Activated T-helper 17 cell treated with anti-CD3 and anti-CD28 coated beads, Interleukin-2, amount 50 U/mL, for 72 hours (primary cell): ENCODE data around the gene SRRT. TPM values are rescaled to one million over a fixed set of nuclear protein-coding genes. Genes with fewer than 3 reads are reported as not detected.
A peak's percentile ranks its signal among the peaks of the same experiment; 100 is the strongest.

ENCODE experiments used
- ATAC-seq: fragments of 150-1000 bp; cut with Tn5 transposase; replicated peaks from 2 replicates; pipeline ENCODE4 v1.10.0; 2021; ENCODE audit warnings: mild to moderate bottlenecking, moderate library complexity
- H3K27ac Mint-ChIP-seq: one replicate; pipeline ENCODE4 v1.8.0; 2022; ENCODE audit warnings: mixed read lengths
- H3K27me3 Mint-ChIP-seq: one replicate; pipeline ENCODE4 v1.8.0; 2022; ENCODE audit warnings: mixed read lengths
- H3K36me3 Mint-ChIP-seq: one replicate; pipeline ENCODE4 v1.8.0; 2022; ENCODE audit warnings: low read depth, mild to moderate bottlenecking, mixed read lengths
- H3K4me1 Mint-ChIP-seq: one replicate; pipeline ENCODE4 v1.8.0; 2022; ENCODE audit warnings: mixed read lengths
- H3K4me3 Mint-ChIP-seq: one replicate; pipeline ENCODE4 v1.8.0; 2022; ENCODE audit warnings: mild to moderate bottlenecking, mixed read lengths
- H3K9me3 Mint-ChIP-seq: one replicate; pipeline ENCODE4 v1.8.0; 2022; ENCODE audit warnings: mixed read lengths
- total RNA-seq, 2 donors: library from RNA; stranded (reverse); gene quantifications; one replicate each; pipeline ENCODE4 v1.2.3, GENCODE V29; 2022

Gene SRRT
- total RNA-seq, 2 donors from 2014 or later: 208 to 255 TPM

DNA sequence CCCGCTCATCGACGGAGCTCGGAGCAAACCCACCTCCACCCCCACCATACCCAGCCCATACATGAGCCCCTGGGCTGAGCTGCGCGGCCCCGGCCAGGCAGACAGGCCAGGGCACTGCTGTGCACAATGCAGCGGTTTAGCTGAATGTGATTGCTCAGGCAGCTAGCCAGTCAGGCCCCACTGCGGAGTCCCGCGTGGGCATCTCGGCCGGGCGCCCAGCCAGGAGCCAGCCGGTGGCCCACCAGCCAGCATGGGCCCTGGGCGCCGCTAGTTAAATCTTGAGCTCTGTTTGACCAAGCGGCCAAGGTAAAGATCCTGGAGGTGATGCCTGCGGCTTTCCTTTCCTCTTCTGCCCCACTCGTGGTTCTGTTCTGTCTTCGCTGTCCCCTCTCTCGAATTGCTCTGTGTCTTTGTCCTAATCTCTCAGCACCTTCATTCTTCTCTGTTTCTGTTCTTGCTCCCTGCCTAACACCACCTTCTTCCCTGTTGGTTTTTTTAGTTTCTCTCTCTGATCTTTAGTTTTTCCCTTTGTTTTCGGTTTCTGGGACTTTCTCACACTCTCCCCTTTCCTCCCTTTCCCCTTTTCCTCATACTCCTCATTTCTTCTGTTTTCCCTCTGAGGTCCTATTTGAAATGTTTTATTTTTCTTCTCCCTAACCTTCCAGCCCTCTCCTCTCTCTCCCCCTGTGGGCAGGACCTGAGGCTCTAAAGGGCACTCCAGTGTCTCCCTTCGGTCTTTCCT lies 8.1 kb downstream of the SRRT start:
- Mint-ChIP-seq H3K4me1 (peaks cover 49% of the 10 kb centered on the region), H3K36me3 (peaks cover 100% of the 10 kb centered on the region), H3K4me3 (no peak overlapping the region), H3K9me3 (no peaks in the 10 kb centered on the region), H3K27ac (peak overlapping the region; percentile 31), H3K27me3 (no peaks in the 10 kb centered on the region)
- ATAC-seq: no peak

DNA sequence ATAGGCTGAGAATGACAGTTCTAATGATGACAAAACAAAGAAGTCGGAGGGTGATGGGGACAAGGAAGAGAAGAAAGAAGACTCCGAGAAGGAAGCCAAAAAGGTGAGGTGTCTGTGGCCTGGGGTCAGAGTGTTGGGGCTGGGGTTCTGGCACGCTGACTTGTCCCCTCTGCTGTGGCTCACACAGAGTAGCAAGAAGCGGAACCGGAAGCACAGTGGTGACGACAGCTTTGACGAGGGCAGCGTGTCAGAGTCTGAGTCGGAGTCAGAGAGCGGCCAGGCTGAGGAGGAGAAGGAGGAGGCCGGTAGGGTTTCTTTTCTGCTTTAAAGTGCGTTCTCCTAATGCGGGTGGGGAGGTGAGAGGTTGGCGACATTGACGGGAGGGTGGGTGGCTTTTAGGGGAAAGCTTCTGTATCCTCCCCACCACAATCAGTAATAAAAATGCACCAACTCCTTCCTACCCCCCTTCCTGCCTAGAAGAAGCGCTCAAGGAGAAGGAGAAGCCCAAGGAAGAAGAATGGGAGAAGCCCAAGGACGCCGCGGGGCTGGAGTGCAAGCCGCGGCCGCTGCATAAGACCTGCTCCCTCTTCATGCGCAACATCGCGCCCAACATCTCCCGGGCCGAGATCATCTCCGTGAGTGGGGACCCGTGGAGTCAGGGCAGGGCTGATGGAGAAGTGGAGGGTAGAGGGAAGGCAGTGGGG lies 10.0 kb downstream of the SRRT start:
- Mint-ChIP-seq H3K27ac (peak overlapping the region; percentile 58), H3K36me3 (peaks cover 90% of the 10 kb centered on the region), H3K27me3 (no peaks in the 10 kb centered on the region), H3K4me3 (peak overlapping the region; percentile 47), H3K4me1 (peaks cover 52% of the 10 kb centered on the region), H3K9me3 (no peaks in the 10 kb centered on the region)
- no peak for ATAC-seq

DNA sequence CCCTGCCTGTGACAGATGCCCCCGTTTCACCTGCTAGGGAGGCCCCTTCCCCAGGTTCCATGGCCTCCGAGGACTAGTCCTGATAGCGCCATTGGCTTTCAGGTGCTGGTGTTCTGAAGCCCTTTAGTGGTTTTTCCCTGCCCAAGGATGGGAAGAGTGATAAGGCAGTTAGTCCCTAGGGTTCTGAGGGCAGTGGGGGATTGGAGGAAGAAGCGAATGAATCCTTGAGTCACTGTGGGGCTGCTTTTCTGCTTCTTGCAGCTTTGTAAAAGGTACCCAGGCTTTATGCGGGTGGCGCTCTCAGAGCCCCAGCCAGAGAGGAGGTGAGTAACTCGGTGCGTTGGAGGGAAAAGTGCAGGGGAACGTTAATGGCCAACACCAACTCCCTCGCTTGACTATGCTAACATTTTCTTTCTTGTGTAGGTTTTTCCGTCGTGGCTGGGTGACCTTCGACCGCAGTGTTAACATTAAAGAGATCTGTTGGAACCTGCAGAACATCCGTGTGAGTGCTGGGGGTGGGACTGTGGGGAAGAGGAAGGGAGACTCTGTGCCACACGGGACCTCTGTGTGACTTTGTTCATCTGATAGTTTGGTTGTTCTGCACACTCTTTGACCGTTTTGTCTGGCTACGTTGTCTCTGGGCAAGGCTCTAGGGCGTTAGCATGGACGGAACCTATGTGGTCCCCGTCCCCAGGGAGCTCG lies 10.7 kb downstream of the SRRT start:
- Mint-ChIP-seq H3K27me3 (no peaks in the 10 kb centered on the region), H3K27ac (peak overlapping the region; percentile 41), H3K36me3 (peaks cover 83% of the 10 kb centered on the region), H3K4me3 (peak overlapping the region; percentile 47), H3K4me1 (peaks cover 55% of the 10 kb centered on the region), H3K9me3 (no peaks in the 10 kb centered on the region)
- ATAC-seq: no peak

DNA sequence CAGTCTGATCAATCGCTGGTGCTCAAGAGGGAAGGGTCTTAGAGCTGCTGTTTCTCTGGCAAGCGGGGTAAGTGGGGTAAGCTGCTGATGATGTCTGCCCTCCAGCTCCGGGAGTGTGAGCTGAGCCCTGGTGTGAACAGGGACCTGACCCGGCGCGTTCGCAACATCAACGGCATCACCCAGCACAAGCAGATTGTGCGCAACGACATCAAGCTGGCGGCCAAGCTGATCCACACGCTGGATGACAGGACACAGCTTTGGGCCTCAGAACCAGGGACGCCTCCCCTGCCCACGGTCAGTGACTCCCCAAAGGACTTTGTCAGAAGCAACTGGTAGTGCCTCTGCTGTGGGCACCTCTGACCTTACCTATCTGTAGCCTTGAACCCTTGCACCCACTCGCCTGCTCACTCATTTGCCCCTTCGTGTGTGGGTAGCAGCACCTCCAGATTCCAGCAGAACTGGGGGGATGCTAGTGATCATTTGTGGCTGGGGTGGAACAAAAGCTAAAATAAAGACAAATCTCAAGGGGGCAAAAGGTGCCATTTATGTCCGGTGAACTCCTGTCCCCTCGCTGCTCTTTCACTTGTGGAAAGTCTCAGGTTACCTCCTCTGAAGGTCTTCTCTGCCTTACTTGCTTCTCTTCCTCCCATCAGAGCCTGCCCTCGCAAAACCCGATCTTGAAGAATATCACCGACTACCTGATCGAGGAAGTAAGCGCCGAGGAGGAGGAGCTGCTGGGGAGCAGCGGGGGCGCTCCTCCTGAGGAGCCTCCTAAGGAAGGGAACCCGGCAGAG lies 11.4 kb downstream of the SRRT start:
- Mint-ChIP-seq H3K4me3 (peak overlapping the region; percentile 73), H3K27me3 (peaks cover 1% of the 10 kb centered on the region), H3K36me3 (peaks cover 75% of the 10 kb centered on the region), H3K9me3 (no peaks in the 10 kb centered on the region), H3K27ac (peak overlapping the region; percentile 83), H3K4me1 (peaks cover 54% of the 10 kb centered on the region)
- ATAC-seq: no peak

DNA sequence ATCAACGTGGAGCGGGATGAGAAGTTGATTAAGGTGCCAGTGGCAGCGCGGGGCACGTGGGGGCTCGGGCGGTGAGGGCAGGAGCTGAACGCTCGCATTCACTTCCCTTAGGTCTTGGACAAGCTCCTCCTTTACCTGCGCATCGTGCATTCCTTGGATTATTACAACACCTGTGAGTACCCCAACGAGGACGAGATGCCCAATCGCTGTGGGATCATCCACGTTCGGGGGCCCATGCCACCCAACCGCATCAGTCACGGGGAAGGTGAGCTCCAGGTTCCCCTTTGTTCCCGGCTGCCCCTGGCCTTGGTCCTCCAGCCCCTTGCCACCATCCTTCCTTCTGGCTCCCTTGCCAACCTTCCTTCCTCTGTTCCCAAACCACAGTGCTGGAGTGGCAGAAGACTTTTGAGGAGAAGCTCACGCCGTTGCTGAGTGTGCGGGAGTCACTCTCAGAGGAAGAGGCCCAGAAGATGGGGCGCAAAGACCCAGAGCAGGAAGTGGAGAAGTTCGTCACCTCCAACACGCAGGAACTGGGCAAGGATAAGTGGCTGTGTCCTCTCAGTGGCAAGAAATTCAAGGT lies 12.1 kb downstream of the SRRT start:
- H3K27ac Mint-ChIP-seq: peak overlapping the region; percentile 83
- H3K27me3 Mint-ChIP-seq: peaks cover 4% of the 10 kb centered on the region
- peak overlapping the region; percentile 73 for H3K4me3 Mint-ChIP-seq
- ATAC-seq: no peak
- no peaks in the 10 kb centered on the region for H3K9me3 Mint-ChIP-seq
- H3K4me1 Mint-ChIP-seq: peaks cover 51% of the 10 kb centered on the region
- H3K36me3 Mint-ChIP-seq: peaks cover 68% of the 10 kb centered on the region

DNA sequence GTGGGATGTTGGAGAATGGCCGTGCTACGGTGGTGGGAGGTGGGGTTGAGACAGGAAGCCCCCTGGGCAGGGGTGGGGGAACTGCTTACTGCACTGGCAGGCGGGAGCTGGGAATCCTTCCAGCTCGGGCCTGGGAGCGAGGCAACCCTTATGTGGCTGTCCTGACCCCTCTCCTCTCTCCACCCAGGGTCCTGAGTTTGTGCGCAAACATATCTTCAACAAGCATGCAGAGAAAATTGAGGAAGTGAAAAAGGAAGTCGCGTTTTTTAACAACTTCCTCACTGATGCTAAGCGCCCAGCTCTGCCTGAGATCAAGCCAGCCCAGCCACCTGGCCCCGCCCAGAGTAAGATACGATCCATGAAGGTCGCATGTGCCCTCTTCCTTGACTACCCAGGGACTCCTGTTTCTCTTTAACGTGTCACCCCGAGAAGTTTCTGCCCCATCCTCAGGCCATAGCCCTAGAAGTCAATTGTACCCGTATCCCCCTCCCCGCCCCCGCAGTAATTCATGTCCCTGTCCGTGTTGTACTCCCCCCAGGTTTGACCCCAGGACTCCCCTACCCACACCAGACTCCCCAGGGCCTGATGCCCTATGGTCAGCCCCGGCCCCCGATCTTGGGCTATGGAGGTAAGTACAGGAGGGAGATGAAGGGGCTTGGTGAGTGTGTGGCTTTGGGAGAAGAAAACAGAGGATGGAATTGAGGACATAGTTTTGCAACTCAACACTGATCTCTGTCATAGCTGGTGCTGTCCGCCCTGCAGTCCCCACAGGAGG lies 12.8 kb downstream of the SRRT start:
- Mint-ChIP-seq H3K9me3 (no peaks in the 10 kb centered on the region), H3K27me3 (peaks cover 4% of the 10 kb centered on the region), H3K4me1 (peaks cover 51% of the 10 kb centered on the region), H3K27ac (peak overlapping the region; percentile 83), H3K36me3 (peaks cover 62% of the 10 kb centered on the region), H3K4me3 (peak overlapping the region; percentile 73)
- no peak for ATAC-seq

DNA sequence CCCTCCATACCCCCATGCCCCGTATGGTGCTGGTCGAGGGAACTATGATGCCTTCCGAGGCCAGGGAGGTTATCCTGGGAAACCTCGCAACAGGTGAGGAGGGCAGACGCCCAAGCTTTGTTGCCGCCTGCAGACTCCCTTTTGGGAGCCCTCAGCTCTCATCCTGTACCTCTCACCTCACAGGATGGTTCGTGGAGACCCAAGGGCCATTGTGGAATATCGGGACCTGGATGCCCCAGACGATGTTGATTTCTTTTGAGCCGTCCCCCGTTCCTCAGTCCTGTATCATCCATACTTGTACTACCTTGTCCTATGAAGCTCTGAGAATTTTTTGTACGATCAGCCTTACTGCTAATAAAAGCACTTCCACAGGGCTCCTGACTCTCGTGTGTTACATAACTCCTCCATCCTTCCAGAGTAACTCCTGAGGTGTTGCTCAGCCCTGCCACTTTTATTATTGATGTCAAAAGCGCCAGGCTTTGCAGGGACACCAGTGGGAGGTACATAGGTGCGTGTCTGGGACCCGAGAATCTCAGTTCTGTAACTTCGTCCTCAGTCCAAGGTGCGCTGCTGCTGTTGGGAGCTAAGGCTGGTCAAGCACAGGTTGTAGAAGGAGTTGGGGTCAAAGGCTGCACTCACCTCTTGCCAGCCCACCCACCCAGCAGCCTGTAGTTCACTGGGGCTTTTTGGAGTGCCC lies 13.5 kb downstream of the SRRT start:
- no peak for ATAC-seq
- Mint-ChIP-seq H3K27me3 (peaks cover 4% of the 10 kb centered on the region), H3K27ac (peak overlapping the region; percentile 83), H3K4me3 (peak overlapping the region; percentile 73), H3K9me3 (no peaks in the 10 kb centered on the region), H3K4me1 (peaks cover 46% of the 10 kb centered on the region), H3K36me3 (peaks cover 54% of the 10 kb centered on the region)

DNA sequence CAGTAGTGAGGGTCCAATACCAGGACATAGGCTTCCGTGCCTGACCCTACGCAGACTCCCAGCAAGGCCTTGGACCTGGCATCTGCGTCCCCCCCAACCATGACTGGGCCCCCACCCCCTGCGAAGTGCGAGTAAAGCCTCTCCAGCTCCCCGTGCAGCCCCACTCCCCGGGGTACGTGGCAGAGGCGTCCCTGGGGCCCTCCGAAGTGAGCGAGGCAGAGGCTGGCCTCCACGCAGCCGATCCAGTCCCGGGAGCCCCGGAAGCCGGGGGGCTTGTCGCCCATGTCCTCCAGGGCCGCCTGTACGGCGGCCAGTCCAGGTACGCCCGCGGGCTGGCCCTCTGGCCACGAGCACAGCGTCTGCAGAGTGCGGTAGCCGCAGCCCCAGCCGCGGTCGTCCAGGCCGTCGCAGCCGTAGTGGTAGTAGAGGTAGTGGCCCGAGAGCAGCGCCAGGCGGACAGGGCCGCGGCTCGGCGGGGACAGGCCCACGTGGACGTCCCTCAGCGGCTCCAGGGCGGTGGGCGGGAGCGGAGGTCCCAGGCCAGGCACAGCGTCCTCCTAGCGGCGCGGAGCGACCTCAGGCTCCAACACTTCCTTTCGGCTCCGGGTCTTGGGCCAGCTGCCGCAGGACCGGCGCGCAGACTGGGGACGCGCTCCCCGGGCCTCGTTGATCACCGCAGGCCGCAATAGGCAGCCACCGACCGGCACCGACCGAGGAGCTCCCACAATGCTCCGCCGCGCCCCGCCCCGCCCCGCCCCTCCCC lies 14.3 kb downstream of the SRRT start, which contains the start of gene UFSP1:
Gene UFSP1, minus strand, starts transcription at position 728 of the 763 bp plus-strand sequence. Its CDS starts 444 bp downstream, at position 284.
- Mint-ChIP-seq H3K36me3 (peaks cover 47% of the 10 kb centered on the region), H3K27me3 (peaks cover 7% of the 10 kb centered on the region), H3K4me3 (peak within 1 kb of the TSS; percentile 73), H3K9me3 (no peaks in the 10 kb centered on the region), H3K4me1 (peaks cover 44% of the 10 kb centered on the region), H3K27ac (peak within 1 kb of the TSS; percentile 83)
- ATAC-seq: peak; percentile 60

DNA sequence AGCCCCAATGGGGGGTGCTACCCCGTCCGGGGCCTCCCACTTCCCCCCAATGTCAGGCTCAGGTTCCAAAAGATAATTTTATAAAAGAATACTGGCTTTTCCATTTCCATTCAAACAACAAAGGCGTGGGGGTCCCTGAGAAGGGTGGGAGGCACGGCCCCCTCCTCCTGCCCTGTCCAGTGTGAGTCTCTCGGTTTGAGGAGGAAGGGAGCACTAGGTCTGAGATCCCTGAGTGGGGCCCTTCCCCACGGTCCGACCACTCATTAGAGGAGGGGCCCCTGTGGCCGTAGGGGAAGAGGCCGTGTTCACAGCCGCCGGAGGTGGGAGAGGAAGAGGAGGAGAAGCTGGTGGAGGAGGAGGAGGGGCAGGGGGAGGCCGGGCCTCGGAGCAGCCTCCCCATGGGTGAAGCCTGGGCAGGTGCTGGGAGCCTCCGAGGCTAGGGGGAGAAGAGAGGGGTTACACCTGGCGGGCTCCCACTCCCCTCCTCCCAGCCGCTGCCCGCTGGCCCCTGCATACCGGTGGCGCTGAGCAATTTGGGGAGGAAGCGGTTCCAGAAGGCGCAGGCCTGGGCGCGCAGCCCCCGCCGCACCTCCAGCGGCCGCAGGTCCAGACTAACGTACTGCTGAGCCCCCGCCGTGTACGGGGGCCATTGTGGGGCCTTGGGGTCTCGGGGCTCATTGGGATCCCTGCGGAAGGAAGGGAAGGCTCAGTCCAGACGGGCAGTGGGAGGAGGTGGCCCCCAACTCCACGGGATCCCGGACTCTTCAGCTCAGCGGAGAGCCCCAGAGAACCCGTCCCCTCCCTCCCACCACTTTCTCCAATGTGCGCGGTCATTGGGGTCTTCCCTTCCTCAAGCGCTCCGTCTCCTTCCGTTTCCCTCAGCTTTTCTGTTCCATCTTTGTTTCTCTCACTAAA lies 16.0 kb downstream of the SRRT start:
- Mint-ChIP-seq H3K27ac (peak overlapping the region; percentile 9), H3K4me3 (peak overlapping the region; percentile 73), H3K36me3 (peaks cover 31% of the 10 kb centered on the region), H3K4me1 (peaks cover 30% of the 10 kb centered on the region), H3K9me3 (no peaks in the 10 kb centered on the region), H3K27me3 (peaks cover 9% of the 10 kb centered on the region)
- ATAC-seq: no peak

DNA sequence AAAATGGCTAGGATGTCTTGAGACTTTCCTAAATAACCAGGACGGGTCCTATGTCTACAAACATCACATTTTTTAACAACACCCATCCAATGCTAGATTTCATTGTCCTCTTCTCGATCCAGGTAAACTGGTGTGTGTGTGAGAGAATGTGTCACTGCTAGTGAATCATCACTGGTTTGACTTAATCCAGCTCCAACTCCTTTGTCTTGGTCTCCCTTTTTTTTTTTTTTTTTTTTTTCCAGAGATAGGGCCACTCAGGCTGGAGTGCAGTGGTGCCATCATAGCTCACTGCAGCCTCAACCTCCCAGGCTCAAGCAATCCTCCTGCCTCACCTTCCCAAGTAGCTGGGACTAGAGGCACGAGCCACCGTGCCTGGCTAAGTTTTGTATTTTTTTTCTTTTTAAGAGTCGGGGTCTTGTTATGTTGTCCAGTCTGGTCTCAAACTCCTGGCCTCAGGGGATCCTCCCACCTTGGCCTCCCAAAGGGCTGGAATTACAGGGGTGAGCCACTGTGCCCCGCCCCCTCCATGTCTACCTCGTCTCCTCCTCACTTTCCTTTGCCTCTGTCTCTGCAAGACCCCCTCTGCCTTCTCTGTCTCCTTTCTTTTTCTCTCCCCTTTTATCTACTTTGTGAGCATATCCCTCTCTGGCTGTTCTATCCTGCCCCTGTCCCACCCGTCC lies 16.8 kb downstream of the SRRT start:
- H3K27me3 Mint-ChIP-seq: peaks cover 15% of the 10 kb centered on the region
- H3K4me3 Mint-ChIP-seq: peak overlapping the region; percentile 73
- no peak overlapping the region for H3K27ac Mint-ChIP-seq
- ATAC-seq: no peak
- H3K4me1 Mint-ChIP-seq: peaks cover 31% of the 10 kb centered on the region
- H3K9me3 Mint-ChIP-seq: no peaks in the 10 kb centered on the region
- peaks cover 28% of the 10 kb centered on the region for H3K36me3 Mint-ChIP-seq
